Stomach (tissue), 9 donors: ENCODE measurements around the gene IPMK. TPM values are rescaled to one million over a fixed set of nuclear protein-coding genes. Genes with fewer than 3 reads are reported as not detected.
A peak's percentile ranks its signal among the peaks of the same experiment; 100 is the strongest.

Experiments
- DNase-seq, 2 donors: peaks; one replicate each; pipeline versions ENCODE4 v3.0.0 to v3.0.0-alpha.2; 2013 to 2019
- H3K27ac ChIP-seq, 5 donors: fragments of 200-600 bp in 4 of 5; sonication (generic) in 4 of 5; one replicate each; pipeline ENCODE4 v1.5.1; 2013 to 2019; ENCODE audit warnings: mild to moderate bottlenecking in 1 of 5, moderate library complexity in 1 of 5
- H3K27me3 ChIP-seq, 3 donors: fragments of 200-600 bp; sonication (generic); one replicate each; pipeline ENCODE4 v1.5.1; 2017 to 2019; ENCODE audit warnings: mixed run types in 1 of 3
- H3K36me3 ChIP-seq, 4 donors: fragments of 200-600 bp; sonication (generic); 1 replicate in 3 of 4; 2 replicates in 1 of 4; pipeline ENCODE4 v1.5.1; 2016 to 2019
- H3K4me1 ChIP-seq, 4 donors: fragments of 200-600 bp; sonication (generic); one replicate each; pipeline ENCODE4 v1.5.1; 2016 to 2019
- H3K4me3 ChIP-seq, 4 donors: fragments of 200-600 bp; sonication (generic) in 3 of 4; one replicate each; pipeline ENCODE4 v1.5.1; 2016 to 2019; ENCODE audit warnings: mild to moderate bottlenecking in 1 of 4
- H3K9me3 ChIP-seq, 4 donors: fragments of 200-600 bp; sonication (generic); one replicate each; pipeline ENCODE4 v1.5.1; 2016 to 2019
- EP300 ChIP-seq: sonication (generic); formaldehyde crosslinking; IDR thresholded peaks from one replicate; pipeline ENCODE4 v1.6.1; 2017; ENCODE audit warnings: antibody characterized with exemption
- POLR2A ChIP-seq, 4 donors: fragments of 450-650 bp; IDR thresholded peaks; one replicate each; pipeline ENCODE4 v1.6.1; 2016; ENCODE audit warnings: antibody characterized with exemption in 4 of 4, control low read depth in 2 of 4, mild to moderate bottlenecking in 1 of 4, moderate library complexity in 1 of 4
- POLR2AphosphoS5 ChIP-seq, 3 donors: sonication (generic); formaldehyde crosslinking; IDR thresholded peaks; one replicate each; pipeline ENCODE4 v1.6.1; 2016; ENCODE audit warnings: antibody characterized with exemption in 3 of 3
- WGBS, 5 donors: extraction: QIAGEN DNeasy Blood & Tissue Kit in 3 of 5; methylation state at CpG; one replicate each; pipeline versions ENCODE4 v1.1.5 to v1.1.7; 2013 to 2018; 5-methylcytosine and 5-hydroxymethylcytosine counted together
- intact Hi-C: fragments of 100-400 bp; cut with DNase I; formaldehyde crosslinking; loops from one replicate; pipeline ENCODE4 v1.15.1; 2023; ENCODE audit warnings: low total_unique reads
- polyA plus RNA-seq, 3 donors: library from polyadenylated mRNA; stranded (reverse); fragments of 200-250 nt; gene quantifications; one replicate each; pipeline ENCODE4 v1.2.3, GENCODE V29; 2013
- total RNA-seq, 5 donors: library from RNA; depleted of rRNA; stranded (reverse); fragments of >200 nt; gene quantifications; one replicate each; pipeline versions ENCODE4 v1.1.0 to v1.2.3, GENCODE V29; 2014 to 2016
- TF ChIP-seq, protein P1 (sequence below), 7 experiments: fragments of 450-650 bp in 4 of 7; fragments of 200-600 bp in 3 of 7; sonication (generic) in 3 of 7; IDR thresholded peaks; one replicate each; pipeline ENCODE4 v1.5.1; 2016 to 2019; ENCODE audit warnings: antibody characterized with exemption in 7 of 7, control low read depth in 2 of 7, mild to moderate bottlenecking in 1 of 7
- donor health status: healthy with polysubstance abuse.
- donor health status: Bipolar disorder and iron deficiency.
- donor health status: healthy.

The IPMK gene
- total and polyA plus RNA-seq, 8 donors, result 1.8 to 15.6 (median 4.1) TPM; not detected in 1

DNA sequence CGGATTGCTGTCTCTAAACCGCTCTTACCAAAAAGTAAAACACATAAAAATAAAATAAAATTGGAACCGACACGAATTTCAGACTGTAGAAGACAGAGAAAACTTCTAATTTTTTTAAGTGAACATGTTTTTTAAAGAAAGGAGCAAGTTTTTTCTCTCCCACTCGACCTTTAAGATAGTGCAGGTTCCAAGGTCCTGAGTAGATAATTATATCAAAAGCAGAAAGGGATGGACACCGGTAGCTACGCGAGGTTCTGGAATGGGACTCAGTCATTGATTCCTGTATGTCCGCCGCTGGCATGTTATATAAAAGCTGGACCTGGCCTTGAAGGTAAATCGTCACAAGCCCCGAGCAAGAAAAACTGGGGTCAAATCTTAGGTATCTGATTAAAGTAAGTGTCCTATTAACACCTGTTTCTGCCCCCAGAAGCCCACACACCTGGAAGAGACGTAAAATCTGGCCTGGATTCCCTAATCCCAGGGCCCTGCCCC is 806 bp upstream of the IPMK start:
- H3K4me1 ChIP-seq, result peaks cover 6 to 44% (median 29%) of the 10 kb centered on the region in 4 donors
- H3K27me3 ChIP-seq, result no peaks in the 10 kb centered on the region
- no peaks in the 10 kb centered on the region for H3K9me3 ChIP-seq
- peak overlapping the region; percentile 75 to 89 (median 83) for H3K4me3 ChIP-seq
- DNase-seq, result no peak
- intact Hi-C loops, result no loop called here
- WGBS, 5 donors, result 0 to 1% (median 0%) methylated on average over 13 of the region's 13 CpGs
- H3K27ac ChIP-seq, result peak overlapping the region; percentile 88 to 100 (median 98)
- H3K36me3 ChIP-seq, result no peaks in the 10 kb centered on the region
- no peak for TF ChIP-seq POLR2A (IDR thresholded peaks at IDR 0.05)
- no peak for TF ChIP-seq EP300
- TF ChIP-seq, protein P1, sequence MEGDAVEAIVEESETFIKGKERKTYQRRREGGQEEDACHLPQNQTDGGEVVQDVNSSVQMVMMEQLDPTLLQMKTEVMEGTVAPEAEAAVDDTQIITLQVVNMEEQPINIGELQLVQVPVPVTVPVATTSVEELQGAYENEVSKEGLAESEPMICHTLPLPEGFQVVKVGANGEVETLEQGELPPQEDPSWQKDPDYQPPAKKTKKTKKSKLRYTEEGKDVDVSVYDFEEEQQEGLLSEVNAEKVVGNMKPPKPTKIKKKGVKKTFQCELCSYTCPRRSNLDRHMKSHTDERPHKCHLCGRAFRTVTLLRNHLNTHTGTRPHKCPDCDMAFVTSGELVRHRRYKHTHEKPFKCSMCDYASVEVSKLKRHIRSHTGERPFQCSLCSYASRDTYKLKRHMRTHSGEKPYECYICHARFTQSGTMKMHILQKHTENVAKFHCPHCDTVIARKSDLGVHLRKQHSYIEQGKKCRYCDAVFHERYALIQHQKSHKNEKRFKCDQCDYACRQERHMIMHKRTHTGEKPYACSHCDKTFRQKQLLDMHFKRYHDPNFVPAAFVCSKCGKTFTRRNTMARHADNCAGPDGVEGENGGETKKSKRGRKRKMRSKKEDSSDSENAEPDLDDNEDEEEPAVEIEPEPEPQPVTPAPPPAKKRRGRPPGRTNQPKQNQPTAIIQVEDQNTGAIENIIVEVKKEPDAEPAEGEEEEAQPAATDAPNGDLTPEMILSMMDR (IDR thresholded peaks at IDR 0.05), result no peak
- no peak for TF ChIP-seq POLR2AphosphoS5 (IDR thresholded peaks at IDR 0.05)

DNA sequence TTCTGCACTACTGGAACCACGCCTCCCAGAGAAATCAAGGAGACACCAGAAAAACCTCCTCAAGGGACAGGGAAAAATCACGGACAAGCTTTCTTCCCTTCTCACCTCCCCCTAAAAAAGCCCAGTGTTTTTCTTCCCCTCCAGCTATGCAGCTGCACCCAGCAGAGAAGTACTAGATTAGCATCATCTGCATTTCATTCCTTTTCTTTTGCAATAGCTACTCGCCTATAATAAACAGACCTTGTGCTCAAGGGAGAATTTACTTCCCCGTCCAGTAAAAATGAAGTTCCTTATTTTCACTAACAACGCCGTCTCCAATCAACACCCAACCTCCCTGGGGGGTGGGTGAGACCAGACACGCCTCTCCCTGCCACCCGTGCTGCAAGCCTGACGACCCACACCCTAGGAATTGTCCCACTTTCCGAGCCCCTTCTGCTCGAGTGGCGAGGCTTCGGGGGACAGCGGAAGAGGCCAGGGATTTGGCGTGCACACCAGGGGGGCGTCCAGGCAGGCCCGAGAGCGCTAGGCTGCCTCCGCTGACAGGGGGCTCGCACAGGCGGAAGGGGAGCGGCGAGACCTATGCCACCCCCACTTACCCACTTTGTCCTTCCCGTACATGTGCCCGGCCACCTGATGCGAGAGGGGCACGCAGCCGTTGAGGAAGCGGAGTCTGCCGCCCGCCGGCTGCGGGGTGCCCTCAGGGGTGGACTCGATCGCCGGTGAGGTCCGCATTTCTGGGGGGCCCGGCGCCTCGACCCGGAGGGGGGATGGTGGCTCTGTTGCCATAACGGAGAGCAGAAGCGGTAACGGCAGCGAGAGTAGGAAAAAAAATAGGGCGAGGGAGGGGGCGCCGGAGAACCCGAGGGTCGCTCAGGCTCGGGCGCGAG is 625 bp downstream of the IPMK start:
- intact Hi-C loops, result no loop called here
- WGBS, 5 donors, result 0 to 1% (median 0%) methylated on average over 43 to 53 of the region's 53 CpGs
- peaks cover 6 to 39% (median 28%) of the 10 kb centered on the region in 4 donors for H3K4me1 ChIP-seq
- peak overlapping the region; percentile 88 to 100 (median 98) for H3K27ac ChIP-seq
- H3K9me3 ChIP-seq, result no peaks in the 10 kb centered on the region
- peak overlapping the region; percentile 75 to 89 (median 83) for H3K4me3 ChIP-seq
- peak; percentile 42 to 86 for DNase-seq
- no peaks in the 10 kb centered on the region for H3K27me3 ChIP-seq
- no peaks in the 10 kb centered on the region for H3K36me3 ChIP-seq
- peak in 2 of 3 donors; percentile 49 to 51 for TF ChIP-seq POLR2AphosphoS5 (IDR thresholded peaks at IDR 0.05)
- TF ChIP-seq EP300, result no peak

DNA sequence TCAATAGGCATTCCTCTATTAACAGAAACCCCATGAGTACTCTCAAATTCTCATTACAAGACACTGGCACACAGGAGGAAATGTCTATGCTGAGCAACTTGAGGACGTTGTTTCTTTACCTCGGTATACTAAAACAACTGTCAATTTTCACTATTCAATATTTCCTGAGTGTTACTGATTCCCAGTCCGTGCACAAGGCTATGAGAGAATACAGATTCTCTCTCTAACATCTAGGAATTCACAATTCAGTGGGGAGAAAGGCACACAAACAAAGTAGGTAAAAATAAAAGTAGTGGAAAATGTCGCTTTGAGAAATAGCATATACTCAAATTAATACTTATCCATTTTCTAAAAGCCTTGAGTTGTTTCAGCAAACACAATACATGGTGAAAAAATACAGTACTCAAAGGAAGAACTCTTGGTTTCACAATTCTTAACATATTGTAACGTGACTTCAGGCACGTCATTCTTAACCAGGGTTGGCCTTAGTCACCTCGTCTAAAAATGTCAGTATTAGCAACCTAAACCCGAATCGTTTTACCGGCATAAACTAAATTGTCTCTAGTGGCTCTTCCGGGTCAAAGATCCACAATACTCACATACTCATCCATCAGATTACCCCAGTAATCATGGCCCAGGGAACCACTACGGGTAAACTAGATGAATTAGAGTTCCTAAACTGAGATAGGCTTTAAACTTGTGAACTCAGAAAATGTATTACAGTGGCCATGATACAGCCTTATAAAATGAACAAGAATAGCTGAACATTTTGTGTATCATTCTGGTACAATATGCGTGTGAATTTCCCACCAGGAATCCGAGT is 1.5 kb downstream of the IPMK start:
- WGBS, 5 donors, result 2 to 6% (median 5%) methylated on average over 14 of the region's 14 CpGs
- H3K4me3 ChIP-seq, result peak overlapping the region; percentile 75 to 89 (median 83)
- peak in 1 of 2 donors; percentile 68 for DNase-seq
- intact Hi-C loops, result no loop called here
- H3K9me3 ChIP-seq, result no peaks in the 10 kb centered on the region
- TF ChIP-seq EP300 (no peak), POLR2AphosphoS5 (IDR thresholded peaks at IDR 0.05) (peak in 2 of 3 donors; percentile 22 to 54), POLR2A (IDR thresholded peaks at IDR 0.05) (no peak)
- TF ChIP-seq, protein P1 (IDR thresholded peaks at IDR 0.05), result no peak
- H3K36me3 ChIP-seq, result no peaks in the 10 kb centered on the region
- H3K27me3 ChIP-seq, result no peaks in the 10 kb centered on the region
- H3K4me1 ChIP-seq, result peaks cover 6 to 39% (median 28%) of the 10 kb centered on the region in 4 donors
- H3K27ac ChIP-seq, result peak overlapping the region; percentile 88 to 100 (median 98)

DNA sequence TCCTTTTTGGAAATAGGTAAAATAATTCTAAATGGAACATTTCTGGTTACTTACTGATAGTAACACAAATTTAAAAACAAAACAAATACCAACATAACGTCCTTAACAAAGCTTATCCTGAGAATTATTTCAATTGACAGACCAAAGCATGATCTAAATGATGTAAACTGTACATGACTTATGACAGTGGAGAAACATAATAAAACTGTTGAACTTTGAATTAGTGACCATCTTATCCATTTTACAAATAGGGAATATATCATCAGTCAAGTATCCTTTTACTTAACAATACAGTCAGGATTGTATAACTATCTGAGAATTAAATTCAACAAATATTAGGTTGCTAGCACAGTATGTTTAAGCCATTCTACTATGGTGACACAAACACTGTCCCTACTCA is 2.4 kb downstream of the IPMK start:
- no peak for DNase-seq
- no peaks in the 10 kb centered on the region for H3K36me3 ChIP-seq
- intact Hi-C loops, result no loop called here
- peaks cover 6 to 35% (median 25%) of the 10 kb centered on the region in 4 donors for H3K4me1 ChIP-seq
- TF ChIP-seq, protein P1 (IDR thresholded peaks at IDR 0.05), result no peak
- no peak for TF ChIP-seq POLR2AphosphoS5 (IDR thresholded peaks at IDR 0.05)
- no peak for TF ChIP-seq POLR2A (IDR thresholded peaks at IDR 0.05)
- no peak for TF ChIP-seq EP300
- no peaks in the 10 kb centered on the region for H3K27me3 ChIP-seq
- WGBS, 5 donors, result 6 to 32% (median 14%) methylated on average over 1 of the region's 1 CpG
- peak overlapping the region in 3 of 5 donors; percentile 98 to 100 (median 99) for H3K27ac ChIP-seq
- no peaks in the 10 kb centered on the region for H3K9me3 ChIP-seq
- peak overlapping the region in 2 of 4 donors; percentile 75 to 78 for H3K4me3 ChIP-seq
